MM.1S (cell line): ENCODE data around the gene GBP2.

ENCODE experiments used
- DNase-seq: peaks from one replicate; pipeline ENCODE4 v3.0.0-alpha.2; 2015
- H2AFZ ChIP-seq: fragments of 300-600 bp; sonication (generic); 2 replicates; pipeline ENCODE4 v1.6.0; 2016; ENCODE audit warnings: antibody characterized with exemption, low read length
- H3F3A ChIP-seq: fragments of 300-600 bp; sonication (generic); 2 replicates; pipeline ENCODE4 v1.6.1; 2016; ENCODE audit warnings: mild to moderate bottlenecking, antibody characterized with exemption, low read length, moderate library complexity, mixed read lengths; ENCODE audit not compliant: insufficient read depth
- H3K27ac ChIP-seq: fragments of 300-600 bp; sonication (generic); 2 replicates; pipeline ENCODE4 v1.5.1; 2016; ENCODE audit warnings: mild to moderate bottlenecking, low read length
- H3K27me3 ChIP-seq: fragments of 300-600 bp; sonication (generic); replicated peaks from 2 replicates; pipeline ENCODE4 v1.6.0; 2016; ENCODE audit warnings: low read length; ENCODE audit not compliant: insufficient read depth
- H3K36me3 ChIP-seq: fragments of 300-600 bp; sonication (generic); replicated peaks from 2 replicates; pipeline ENCODE4 v1.6.1; 2016; ENCODE audit warnings: mild to moderate bottlenecking, low read length, mixed read lengths; ENCODE audit not compliant: insufficient read depth
- H3K4me1 ChIP-seq: fragments of 300-600 bp; sonication (generic); 2 replicates; pipeline ENCODE4 v1.6.1; 2016; ENCODE audit warnings: low read length, mixed read lengths
- H3K4me2 ChIP-seq: fragments of 300-600 bp; sonication (generic); 2 replicates; pipeline ENCODE4 v1.6.0; 2016; ENCODE audit warnings: low read depth, low read length
- H3K4me3 ChIP-seq: fragments of 300-600 bp; sonication (generic); 2 replicates; pipeline ENCODE4 v1.5.1; 2016; ENCODE audit warnings: low read length, mixed read lengths
- H3K79me2 ChIP-seq: fragments of 300-600 bp; sonication (generic); 2 replicates; pipeline ENCODE4 v1.6.1; 2016; ENCODE audit warnings: mixed run types, low read length, mixed read lengths
- H3K9ac ChIP-seq: fragments of 300-600 bp; sonication (generic); 2 replicates; pipeline ENCODE4 v1.6.1; 2016; ENCODE audit warnings: low read length, mixed read lengths
- H3K9me2 ChIP-seq: fragments of 300-600 bp; sonication (generic); replicated peaks from 2 replicates; pipeline ENCODE4 v1.6.1; 2016; ENCODE audit warnings: mild to moderate bottlenecking, low read length, mixed read lengths; ENCODE audit not compliant: insufficient read depth
- H3K9me3 ChIP-seq: fragments of 300-600 bp; sonication (generic); replicated peaks from 2 replicates; pipeline ENCODE4 v1.6.1; 2016; ENCODE audit warnings: mild to moderate bottlenecking, low read length, mixed read lengths; ENCODE audit not compliant: insufficient read depth
- H4K20me1 ChIP-seq: fragments of 300-600 bp; sonication (generic); 2 replicates; pipeline ENCODE4 v1.6.1; 2016; ENCODE audit warnings: mild to moderate bottlenecking, low read length, moderate library complexity, mixed read lengths; ENCODE audit not compliant: insufficient read depth
- EZH2 ChIP-seq: fragments of 300-600 bp; sonication (generic); optimal IDR thresholded peaks from 2 replicates; pipeline ENCODE3; 2017; ENCODE audit warnings: low read depth, mild to moderate bottlenecking, antibody characterized with exemption, low read length, mixed read lengths
- EZH2phosphoT487 ChIP-seq: fragments of 300-600 bp; sonication (generic); IDR thresholded peaks from 2 replicates; pipeline ENCODE4 v1.6.1; 2018; ENCODE audit warnings: antibody characterized with exemption, low read length
- TF ChIP-seq, protein P1 (sequence below): fragments of 300-600 bp; sonication (generic); IDR thresholded peaks from 2 replicates; pipeline ENCODE4 v1.5.1; 2016; ENCODE audit warnings: antibody characterized with exemption, low read length, mixed read lengths

Gene GBP2

DNA sequence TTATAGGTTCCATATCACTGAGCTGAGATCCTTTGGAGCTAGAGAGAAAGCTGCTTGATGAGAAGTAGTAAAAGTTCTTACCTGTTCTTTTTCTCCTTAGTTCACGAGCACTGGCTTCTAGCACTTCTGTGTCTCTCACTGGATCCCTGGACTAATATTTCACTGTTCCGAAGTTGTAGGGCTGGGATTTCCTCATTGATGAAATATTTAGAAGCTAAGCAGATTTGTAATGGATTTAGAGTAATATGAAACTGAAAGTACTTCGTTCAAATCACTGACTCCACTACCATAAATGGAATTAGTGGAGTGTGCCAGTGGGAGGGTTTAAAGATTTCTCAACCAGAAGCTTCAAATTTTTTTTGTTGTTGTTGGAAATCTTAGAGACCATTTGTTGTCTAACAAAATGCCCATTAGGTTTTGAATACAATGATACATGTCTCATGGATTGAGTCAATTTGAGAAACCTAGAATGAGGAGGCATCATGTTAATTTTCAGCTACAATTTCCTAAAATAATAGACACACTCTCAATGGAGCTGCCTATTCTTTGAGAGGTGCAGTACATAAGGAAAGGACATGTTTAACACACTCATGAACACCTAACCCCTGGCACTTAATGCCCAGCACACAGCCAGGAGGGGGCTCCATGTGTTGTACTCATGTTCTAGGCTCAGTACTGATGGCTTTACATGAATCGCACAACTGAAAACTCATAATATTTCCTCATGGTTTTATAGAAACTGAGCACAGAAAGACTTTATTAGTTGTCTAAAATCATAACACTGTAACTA is 60.6 kb downstream of the GBP2 start, which contains the start of gene GBP1:
Gene GBP1, minus strand, starts transcription at position 130 of the 790 bp plus-strand sequence. CDS start 1,974 bp downstream, outside the sequence.
- Histone ChIP-seq H3K9ac (peak within 1 kb of the TSS; percentile 58; the same call in 1 of the 2 replicates), H3K79me2 (no peaks in the 10 kb centered on the region), H2AFZ (peak within 1 kb of the TSS; percentile 89), H3K36me3 (no peaks in the 10 kb centered on the region), H3K4me2 (peak within 1 kb of the TSS; percentile 84), H3K27ac (peak within 1 kb of the TSS; percentile 35; the same call in 1 of the 2 replicates), H3F3A (no peaks in the 10 kb centered on the region), H4K20me1 (no peaks in the 10 kb centered on the region), H3K27me3 (no peaks in the 10 kb centered on the region), H3K4me3 (peak within 1 kb of the TSS; percentile 81), H3K9me3 (no peaks in the 10 kb centered on the region), H3K4me1 (0 out of 2 replicates have a peak, but pooled peaks cover 6% of the 10 kb centered on the region), H3K9me2 (no peaks in the 10 kb centered on the region)
- TF ChIP-seq EZH2phosphoT487 (no peak), EZH2 (no peak)
- TF ChIP-seq, protein P1, sequence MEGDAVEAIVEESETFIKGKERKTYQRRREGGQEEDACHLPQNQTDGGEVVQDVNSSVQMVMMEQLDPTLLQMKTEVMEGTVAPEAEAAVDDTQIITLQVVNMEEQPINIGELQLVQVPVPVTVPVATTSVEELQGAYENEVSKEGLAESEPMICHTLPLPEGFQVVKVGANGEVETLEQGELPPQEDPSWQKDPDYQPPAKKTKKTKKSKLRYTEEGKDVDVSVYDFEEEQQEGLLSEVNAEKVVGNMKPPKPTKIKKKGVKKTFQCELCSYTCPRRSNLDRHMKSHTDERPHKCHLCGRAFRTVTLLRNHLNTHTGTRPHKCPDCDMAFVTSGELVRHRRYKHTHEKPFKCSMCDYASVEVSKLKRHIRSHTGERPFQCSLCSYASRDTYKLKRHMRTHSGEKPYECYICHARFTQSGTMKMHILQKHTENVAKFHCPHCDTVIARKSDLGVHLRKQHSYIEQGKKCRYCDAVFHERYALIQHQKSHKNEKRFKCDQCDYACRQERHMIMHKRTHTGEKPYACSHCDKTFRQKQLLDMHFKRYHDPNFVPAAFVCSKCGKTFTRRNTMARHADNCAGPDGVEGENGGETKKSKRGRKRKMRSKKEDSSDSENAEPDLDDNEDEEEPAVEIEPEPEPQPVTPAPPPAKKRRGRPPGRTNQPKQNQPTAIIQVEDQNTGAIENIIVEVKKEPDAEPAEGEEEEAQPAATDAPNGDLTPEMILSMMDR, result no peak
- peak; percentile 41 for DNase-seq

DNA sequence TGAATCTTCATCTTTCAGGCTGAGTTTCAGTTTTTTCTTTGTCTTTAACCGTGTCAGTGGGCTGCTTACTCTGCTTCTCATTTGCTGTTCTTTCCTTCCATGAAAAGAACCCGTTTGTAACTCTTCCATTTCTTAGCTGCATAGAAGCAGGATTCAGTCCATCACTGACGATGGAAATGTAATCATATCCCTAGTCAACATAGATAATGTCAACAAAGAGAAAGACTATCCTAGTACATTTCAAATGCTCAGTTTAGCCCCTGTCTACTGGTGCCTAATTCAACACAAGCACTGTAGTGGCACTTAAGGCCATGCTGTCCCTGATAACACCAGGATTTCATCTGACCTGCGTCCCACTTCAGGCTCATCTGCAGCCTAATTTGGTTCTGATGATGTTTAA is 61.3 kb downstream of the GBP2 start:
- H3K9ac ChIP-seq, result peak overlapping the region; percentile 58; the same call in 1 of the 2 replicates
- 0 out of 2 replicates have a peak, but pooled peaks cover 6% of the 10 kb centered on the region for H3K4me1 ChIP-seq
- TF ChIP-seq, protein P1, result no peak
- TF ChIP-seq EZH2, result no peak
- TF ChIP-seq EZH2phosphoT487, result no peak
- no peak for DNase-seq
- H2AFZ ChIP-seq, result peak overlapping the region; percentile 89
- peak overlapping the region; percentile 84 for H3K4me2 ChIP-seq
- H3K36me3 ChIP-seq, result no peaks in the 10 kb centered on the region
- no peaks in the 10 kb centered on the region for H3K27me3 ChIP-seq
- H4K20me1 ChIP-seq, result no peaks in the 10 kb centered on the region
- peak overlapping the region; percentile 35; the same call in 1 of the 2 replicates for H3K27ac ChIP-seq
- peak overlapping the region; percentile 81 for H3K4me3 ChIP-seq
- H3K9me3 ChIP-seq, result no peaks in the 10 kb centered on the region
- H3F3A ChIP-seq, result no peaks in the 10 kb centered on the region
- no peaks in the 10 kb centered on the region for H3K9me2 ChIP-seq
- no peaks in the 10 kb centered on the region for H3K79me2 ChIP-seq

DNA sequence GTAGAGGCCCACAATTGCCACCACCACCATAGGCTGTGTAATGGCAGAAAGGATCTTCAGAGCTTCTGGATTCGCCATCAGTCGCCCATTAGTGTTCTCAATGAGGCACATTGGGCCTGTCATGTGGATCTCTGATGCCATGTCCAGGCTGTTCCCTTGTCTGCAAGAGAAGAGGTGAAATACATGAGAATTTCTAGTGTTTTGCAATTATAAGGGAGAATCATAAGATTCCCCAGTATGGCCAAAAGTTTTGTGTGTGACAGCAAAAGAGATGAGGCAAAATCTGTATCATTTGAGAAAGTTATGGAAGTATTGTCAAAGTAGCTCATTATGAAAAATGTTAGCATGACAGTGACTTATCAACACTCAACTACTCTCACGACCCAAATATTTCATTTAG is 62.8 kb downstream of the GBP2 start:
- no peak overlapping the region for H3K4me2 ChIP-seq

More for the DNA sequence above, 62.8 kb downstream of the GBP2 start:
- TF ChIP-seq EZH2phosphoT487 (no peak), EZH2 (no peak)
- TF ChIP-seq, protein P1, result no peak
- Histone ChIP-seq H4K20me1 (no peaks in the 10 kb centered on the region), H3K4me1 (0 out of 2 replicates have a peak, but pooled peaks cover 6% of the 10 kb centered on the region), H3K36me3 (no peaks in the 10 kb centered on the region), H2AFZ (no peak overlapping the region), H3K9me2 (no peaks in the 10 kb centered on the region), H3K9me3 (no peaks in the 10 kb centered on the region), H3K27ac (no peak overlapping the region), H3K27me3 (no peaks in the 10 kb centered on the region), H3K79me2 (no peaks in the 10 kb centered on the region), H3K9ac (no peak overlapping the region), H3K4me3 (no peak overlapping the region), H3F3A (no peaks in the 10 kb centered on the region)
- DNase-seq, result no peak
